ENCODE data around the gene MTMR3.
"Not testable (repeated sequence)": the region's sequence is repeated elsewhere in the genome, so short reads cannot be mapped to it uniquely, and the experiment has no call there.

Gene MTMR3

DNA sequence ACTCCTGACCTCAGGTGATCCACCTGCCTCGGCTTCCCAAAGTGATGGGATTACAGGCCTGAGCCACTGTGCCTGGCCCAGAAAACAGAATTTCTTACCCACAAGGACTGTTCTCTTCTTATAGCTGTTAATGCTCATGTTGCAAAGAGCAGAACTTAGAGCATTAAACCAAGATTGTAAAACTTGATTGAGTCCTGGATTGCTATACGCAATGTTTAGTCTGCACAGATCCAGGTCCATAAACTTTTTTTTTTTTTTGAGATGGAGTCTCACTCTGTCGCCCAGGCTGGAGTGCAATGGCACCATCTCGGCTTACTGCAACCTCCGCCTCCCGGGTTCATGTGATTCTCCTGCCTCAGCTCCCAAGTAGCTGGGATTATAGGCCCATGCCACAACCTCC lies 178.1 kb downstream of the MTMR3 start:
- DNase-seq = not testable (repeated sequence)

GRCh38 chr22:30062259-30062658 lies 179.3 kb downstream of the MTMR3 start:
- no peak for DNase-seq

DNA sequence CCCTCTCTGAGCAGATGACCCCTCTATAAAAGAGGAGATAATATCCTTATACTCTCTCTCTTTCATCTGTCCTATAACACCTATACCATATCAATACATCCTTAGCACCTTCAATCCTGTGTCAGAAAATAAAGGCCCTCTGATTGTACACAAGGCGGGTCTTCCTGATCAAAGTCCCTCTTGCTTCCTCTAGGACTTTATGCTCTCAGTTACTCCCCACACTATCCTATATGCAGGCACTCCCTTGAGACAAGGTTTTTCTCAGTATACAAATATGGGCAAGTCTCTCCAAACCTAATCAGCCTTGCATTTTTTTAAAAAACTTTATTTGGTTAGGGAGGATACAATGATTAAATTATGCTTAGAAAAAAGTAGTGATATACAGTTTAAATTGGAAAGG lies 180.0 kb downstream of the MTMR3 start:
- no peak for DNase-seq

DNA sequence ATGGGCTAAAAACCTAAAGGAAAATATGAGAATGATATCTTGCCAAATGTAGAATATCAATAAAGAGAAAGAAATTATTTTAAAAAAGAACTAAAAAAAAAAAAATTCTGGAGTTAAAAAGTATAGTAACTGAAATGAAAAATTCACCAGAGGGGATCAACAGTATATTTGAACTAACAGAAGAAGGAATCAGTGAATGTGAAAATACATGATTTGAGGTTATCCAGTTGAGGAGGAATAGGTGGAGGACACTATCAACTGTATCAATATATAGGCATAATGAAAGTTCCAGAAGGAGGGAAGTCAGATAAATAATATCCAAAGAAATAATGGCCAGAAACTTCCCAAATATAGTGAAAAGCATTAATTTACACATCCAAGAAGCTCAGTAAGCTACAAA lies 181.2 kb downstream of the MTMR3 start:
- no peak for DNase-seq

- no peak for DNase-seq
Measured at GRCh38 chr22:30073743-30074142, 190.8 kb downstream of the MTMR3 start.

GRCh38 chr22:30074147-30074546 lies 191.2 kb downstream of the MTMR3 start:
- DNase-seq = no peak

DNA sequence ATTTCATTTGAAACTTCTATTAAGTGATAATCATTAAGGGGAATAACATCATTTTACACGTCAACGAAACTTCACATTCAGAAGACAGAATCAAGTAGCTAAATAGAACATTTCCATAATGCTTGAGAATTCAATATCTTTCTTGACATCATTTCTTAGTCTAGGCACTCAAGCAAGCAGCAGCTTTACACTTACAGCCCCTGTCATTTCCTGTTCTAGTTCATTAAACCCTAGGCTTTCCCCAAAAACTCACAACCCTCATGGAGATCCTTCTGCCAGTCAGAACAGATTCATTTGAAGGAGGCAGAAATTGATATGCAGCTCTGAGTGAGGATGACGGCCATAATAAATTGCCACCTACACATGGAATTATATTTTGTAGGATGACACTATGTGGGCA lies 192.0 kb downstream of the MTMR3 start:
- no peak for DNase-seq

DNA sequence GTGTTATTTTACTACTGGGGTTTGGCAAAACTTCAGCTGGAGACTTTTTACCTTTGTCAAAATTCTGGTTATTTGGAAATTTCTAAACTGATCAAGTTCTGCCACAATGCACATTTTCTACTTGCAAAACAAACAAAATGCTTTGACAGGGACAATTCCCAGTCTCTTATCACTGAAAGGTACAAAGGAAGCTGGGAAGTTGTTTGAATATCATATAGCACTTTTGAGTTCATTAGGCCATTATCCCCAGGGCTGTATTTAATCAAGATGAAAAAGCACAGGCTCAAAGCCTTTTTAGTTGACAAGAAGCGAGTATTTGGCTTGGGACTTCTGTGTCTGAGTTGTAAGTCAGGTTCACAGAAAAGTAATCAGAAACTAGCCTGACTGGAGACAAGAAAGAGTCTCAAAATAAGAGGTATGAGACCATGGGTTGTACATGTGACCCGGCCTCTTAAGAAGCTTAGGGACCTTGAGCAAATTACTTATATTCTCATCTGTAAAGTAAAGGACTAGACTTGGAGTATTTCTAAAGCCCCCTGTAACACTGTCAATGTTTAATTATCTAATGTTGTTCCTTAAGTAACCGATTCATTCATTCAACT lies 194.4 kb downstream of the MTMR3 start:
- no peak for DNase-seq

DNA sequence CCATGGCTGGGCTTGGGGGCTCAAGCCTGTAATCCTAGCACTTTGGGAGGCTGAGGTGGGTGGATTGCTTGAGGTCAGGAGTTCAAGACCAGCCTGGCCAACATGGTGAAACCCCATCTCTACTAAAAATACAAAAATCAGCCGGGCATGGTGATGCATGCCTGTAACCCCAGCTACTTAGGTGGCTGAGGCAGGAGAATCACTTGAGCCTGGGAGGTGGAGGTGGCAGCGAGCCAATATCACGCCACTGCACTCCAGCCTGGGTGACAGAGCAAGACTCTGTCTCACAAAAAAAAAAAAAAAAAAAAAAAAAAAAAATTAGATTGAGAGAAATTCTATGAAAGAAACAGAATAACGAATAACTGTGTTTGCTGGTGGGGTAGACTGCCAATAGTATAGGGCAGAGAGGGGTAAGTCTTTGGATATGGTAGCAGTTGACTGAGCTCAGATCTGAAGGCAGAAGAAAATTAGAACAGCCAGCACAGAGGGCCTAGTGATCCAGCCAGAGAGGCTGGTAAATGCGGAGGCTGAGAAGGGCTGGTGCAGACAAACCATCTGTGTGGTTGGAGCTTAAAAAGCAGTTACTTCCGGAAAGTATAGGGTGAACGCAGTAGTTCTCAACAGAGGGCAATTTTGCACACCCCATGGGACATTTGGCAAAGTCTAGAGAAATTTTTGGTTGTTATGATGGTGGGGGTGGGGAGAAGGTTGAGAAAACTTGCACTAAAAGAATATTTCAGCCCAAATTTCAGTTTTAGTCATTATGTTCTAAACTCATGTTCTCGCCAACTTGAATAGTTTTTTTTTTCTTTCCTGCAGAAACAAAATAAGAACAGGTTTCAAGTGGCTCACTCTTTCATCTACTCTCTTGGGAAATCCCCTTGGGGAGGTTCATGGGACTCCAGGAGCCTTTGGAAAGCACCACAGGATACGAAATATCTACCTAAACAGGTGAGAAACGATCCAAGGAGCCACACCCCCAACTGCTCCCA lies 195.6 kb downstream of the MTMR3 start:
- DNase-seq = peak; percentile 9 to 63

- DNase-seq = no peak
Measured at GRCh38 chr22:30079952-30080533, 197.1 kb downstream of the MTMR3 start, which contains the start of gene HORMAD2. Gene HORMAD2, plus strand, starts transcription at chr22:30080464. Its CDS starts 13,489 bp downstream, at chr22:30093953.
